Measurements from ENCODE around the gene CST5. TPM values are rescaled to one million over a fixed set of nuclear protein-coding genes. Genes with fewer than 3 reads are reported as not detected.
"Not testable (repeated sequence)": the region's sequence is repeated elsewhere in the genome, so short reads cannot be mapped to it uniquely, and the experiment has no call there.

CST5 gene
- total RNA-seq, 1 donor from 2014 or later: not detected

DNA sequence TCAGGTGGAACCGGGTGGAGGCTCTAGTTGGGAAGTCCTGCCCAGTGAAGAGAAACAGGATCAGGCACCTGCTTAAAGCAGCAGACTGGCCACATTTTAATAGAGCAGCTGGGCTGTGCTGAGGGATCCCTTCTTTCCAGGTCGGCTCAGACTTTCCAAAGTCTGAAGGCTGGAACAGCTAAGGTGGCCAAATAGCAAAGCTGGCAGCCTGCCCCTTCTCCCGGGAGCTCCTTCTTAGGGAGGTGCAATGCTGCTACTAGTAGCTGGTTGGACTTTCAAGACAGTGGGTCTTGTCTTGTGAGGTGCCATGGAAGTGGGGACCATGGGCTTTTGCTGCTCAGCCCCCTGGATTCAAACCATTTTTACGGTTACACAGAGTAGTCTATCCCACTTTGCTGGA, 30.7 kb upstream of the CST5 start:
- ATAC-seq: no peak
- Histone ChIP-seq H3K9me3 (peaks cover 9% of the 10 kb centered on the region), H3K27ac (no peak overlapping the region), H3K4me1 (no peaks in the 10 kb centered on the region), H3K27me3 (ENCODE audit: low read depth) (peaks cover 6% of the 10 kb centered on the region), H3K36me3 (no peaks in the 10 kb centered on the region), H3K4me3 (no peak overlapping the region)
- no peak for DNase-seq
- intact Hi-C loops (cut with DNase I): no loop called here
- TF ChIP-seq, protein P1, sequence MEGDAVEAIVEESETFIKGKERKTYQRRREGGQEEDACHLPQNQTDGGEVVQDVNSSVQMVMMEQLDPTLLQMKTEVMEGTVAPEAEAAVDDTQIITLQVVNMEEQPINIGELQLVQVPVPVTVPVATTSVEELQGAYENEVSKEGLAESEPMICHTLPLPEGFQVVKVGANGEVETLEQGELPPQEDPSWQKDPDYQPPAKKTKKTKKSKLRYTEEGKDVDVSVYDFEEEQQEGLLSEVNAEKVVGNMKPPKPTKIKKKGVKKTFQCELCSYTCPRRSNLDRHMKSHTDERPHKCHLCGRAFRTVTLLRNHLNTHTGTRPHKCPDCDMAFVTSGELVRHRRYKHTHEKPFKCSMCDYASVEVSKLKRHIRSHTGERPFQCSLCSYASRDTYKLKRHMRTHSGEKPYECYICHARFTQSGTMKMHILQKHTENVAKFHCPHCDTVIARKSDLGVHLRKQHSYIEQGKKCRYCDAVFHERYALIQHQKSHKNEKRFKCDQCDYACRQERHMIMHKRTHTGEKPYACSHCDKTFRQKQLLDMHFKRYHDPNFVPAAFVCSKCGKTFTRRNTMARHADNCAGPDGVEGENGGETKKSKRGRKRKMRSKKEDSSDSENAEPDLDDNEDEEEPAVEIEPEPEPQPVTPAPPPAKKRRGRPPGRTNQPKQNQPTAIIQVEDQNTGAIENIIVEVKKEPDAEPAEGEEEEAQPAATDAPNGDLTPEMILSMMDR (IDR thresholded peaks at IDR 0.05): no peak

DNA sequence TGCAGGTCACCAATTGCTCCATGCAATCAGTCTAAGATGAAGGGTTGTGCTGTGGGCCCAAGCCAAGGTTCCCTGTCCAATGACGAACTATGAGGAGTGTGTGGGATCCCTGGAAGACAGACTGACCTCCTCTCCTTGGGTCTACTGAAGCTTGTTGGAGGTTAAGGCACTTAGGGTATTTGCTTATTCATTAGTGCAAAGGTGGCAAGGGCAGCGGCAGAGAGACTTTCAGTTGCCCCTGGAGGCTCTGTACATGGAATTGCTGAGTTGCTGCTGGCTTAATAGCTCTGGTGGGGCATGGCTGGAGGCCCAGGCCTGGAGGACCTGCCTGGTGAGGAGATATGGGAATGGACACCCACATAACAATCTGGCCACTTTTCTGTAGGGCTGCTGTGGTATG, 29.8 kb upstream of the CST5 start:
- H3K27me3 ChIP-seq (ENCODE audit: low read depth): peaks cover 6% of the 10 kb centered on the region
- no peaks in the 10 kb centered on the region for H3K4me1 ChIP-seq
- no peaks in the 10 kb centered on the region for H3K36me3 ChIP-seq
- TF ChIP-seq, protein P1 (IDR thresholded peaks at IDR 0.05): no peak
- intact Hi-C loops (cut with DNase I): no loop called here
- H3K9me3 ChIP-seq: peaks cover 9% of the 10 kb centered on the region
- no peak for ATAC-seq
- H3K27ac ChIP-seq: no peak overlapping the region
- no peak for DNase-seq
- no peak overlapping the region for H3K4me3 ChIP-seq

DNA sequence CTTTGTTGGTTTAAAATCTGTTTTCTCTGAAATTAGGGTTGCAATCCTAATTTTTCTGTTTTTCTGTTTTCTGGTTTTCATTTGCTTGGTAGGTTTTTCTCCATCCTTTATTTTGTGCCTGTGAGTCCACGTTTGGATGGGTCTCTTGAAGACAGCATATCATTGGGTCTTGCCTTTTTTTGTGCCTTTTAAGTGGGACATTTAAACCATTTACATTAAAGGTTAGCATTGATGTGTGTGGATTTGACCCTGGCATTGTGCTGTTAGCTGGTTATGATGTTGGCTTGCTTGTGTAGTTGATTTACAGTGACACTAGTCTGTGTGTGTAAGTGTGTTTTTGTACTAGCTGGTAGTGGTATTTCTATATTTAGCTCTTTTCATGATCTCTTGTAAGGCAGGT, 28.0 kb upstream of the CST5 start:
- Histone ChIP-seq H3K27me3 (ENCODE audit: low read depth) (peaks cover 6% of the 10 kb centered on the region), H3K36me3 (no peaks in the 10 kb centered on the region), H3K9me3 (peaks cover 9% of the 10 kb centered on the region), H3K27ac (no peak overlapping the region), H3K4me3 (no peak overlapping the region), H3K4me1 (no peaks in the 10 kb centered on the region)
- TF ChIP-seq, protein P1 (IDR thresholded peaks at IDR 0.05): no peak
- DNase-seq: no peak
- no peak for ATAC-seq
- intact Hi-C loops (cut with DNase I): no loop called here

DNA sequence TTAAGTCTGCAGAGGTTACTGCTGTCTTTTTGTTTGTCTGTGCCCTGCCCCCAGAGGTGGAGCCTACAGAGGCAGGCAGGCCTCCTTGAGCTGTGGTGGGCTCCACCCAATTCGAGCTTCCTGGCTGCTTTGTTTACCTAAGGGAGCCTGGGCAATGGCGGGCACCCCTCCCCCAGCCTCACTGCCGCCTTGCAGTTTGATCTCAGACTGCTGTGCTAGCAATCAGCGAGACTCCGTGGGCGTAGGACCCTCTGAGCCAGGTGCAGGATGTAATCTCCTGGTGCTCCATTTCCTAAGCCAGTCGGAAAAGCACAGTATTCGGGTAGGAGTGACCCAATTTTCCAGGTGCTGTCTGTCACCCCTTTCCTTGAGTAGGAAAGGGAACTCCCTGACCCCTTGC, 22.8 kb upstream of the CST5 start:
- DNase-seq; H3K27me3 ChIP-seq (ENCODE audit: low read depth); H3K36me3 ChIP-seq; ATAC-seq; H3K27ac ChIP-seq; H3K4me3 ChIP-seq; intact Hi-C loops (cut with DNase I); H3K4me1 ChIP-seq; H3K9me3 ChIP-seq: not testable (repeated sequence)

DNA sequence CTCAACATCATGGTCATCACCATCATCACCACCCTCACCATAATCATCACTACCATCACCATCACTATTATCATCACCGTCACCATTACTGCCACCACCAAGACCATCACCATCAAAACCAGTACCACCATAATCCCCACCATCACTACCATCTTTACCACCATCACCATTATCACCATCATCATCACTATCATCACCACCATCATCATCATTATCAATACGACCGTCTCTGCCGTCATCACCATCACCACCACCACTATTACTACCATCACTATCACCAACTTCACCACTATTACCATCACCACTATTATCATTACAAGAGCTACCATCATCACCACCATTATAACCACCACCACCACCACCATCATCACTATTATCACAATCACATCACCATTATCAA, 11.3 kb upstream of the CST5 start:
- DNase-seq; H3K4me1 ChIP-seq; H3K4me3 ChIP-seq; H3K27ac ChIP-seq; H3K27me3 ChIP-seq (ENCODE audit: low read depth); intact Hi-C loops (cut with DNase I); H3K9me3 ChIP-seq; H3K36me3 ChIP-seq; ATAC-seq: not testable (repeated sequence)

DNA sequence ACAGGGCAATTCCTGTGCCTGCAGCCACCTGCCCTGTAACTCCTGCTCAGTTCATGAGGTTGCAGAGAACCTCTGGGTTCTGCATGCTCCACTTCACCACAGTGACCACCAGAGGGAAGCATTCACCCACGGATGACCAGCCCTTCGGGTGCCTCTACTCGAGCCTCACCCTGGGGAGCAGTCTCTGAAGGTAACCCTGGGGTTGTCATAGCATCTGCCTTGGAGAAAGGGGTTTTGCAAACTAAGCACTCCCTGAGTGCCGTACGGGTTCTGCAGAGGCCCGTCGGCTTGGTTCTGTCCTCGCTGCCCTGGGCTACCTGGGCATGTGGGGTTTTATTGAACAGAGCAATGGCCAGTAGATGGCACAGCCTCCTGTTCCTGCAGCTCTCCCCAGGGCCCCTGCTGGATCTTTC, 10.2 kb upstream of the CST5 start:
- intact Hi-C loops (cut with DNase I): no loop called here
- ATAC-seq: peak; percentile 94 to 96

More for the DNA sequence above, 10.2 kb upstream of the CST5 start:
- no peaks in the 10 kb centered on the region for H3K36me3 ChIP-seq
- no peak overlapping the region for H3K4me3 ChIP-seq
- no peaks in the 10 kb centered on the region for H3K27me3 ChIP-seq (ENCODE audit: low read depth)
- DNase-seq: no peak
- H3K4me1 ChIP-seq: no peaks in the 10 kb centered on the region
- H3K27ac ChIP-seq: no peak overlapping the region
- TF ChIP-seq, protein P1 (IDR thresholded peaks at IDR 0.05): peak; percentile 76
- H3K9me3 ChIP-seq: no peaks in the 10 kb centered on the region

Data from lower lobe of right lung (tissue), 2 donors.